SU-DHL-6 (cell line): ENCODE data around the gene NFE2L3.

Experiments used
- H2AFZ ChIP-seq: fragments of 200-600 bp; sonication (generic); 2 replicates; pipeline ENCODE4 v1.6.1; 2014; ENCODE audit warnings: low read depth, mild to moderate bottlenecking, moderate library complexity, mixed read lengths, antibody characterized with exemption, low read length; ENCODE audit not compliant: severe bottlenecking
- H3F3A ChIP-seq: fragments of 200-600 bp; shearing (Covaris generic); 2 replicates; pipeline ENCODE4 v1.6.0; 2016; ENCODE audit warnings: antibody characterized with exemption, mild to moderate bottlenecking; ENCODE audit not compliant: insufficient read depth
- H3K27ac ChIP-seq: fragments of 200-600 bp; sonication (generic); 2 replicates; pipeline ENCODE4 v1.5.1; 2016; ENCODE audit warnings: low read depth, mild to moderate bottlenecking, low read length, moderate library complexity, mixed read lengths
- H3K27me3 ChIP-seq: fragments of 200-600 bp; sonication (generic), shearing (Covaris generic); 2 replicates; pipeline ENCODE4 v1.6.0; 2014; ENCODE audit warnings: mild to moderate bottlenecking, low read length
- H3K36me3 ChIP-seq: fragments of 200-600 bp; sonication (generic); 2 replicates; pipeline ENCODE4 v1.6.1; 2014; ENCODE audit warnings: mild to moderate bottlenecking, low read length, mixed read lengths
- H3K4me2 ChIP-seq: fragments of 300-600, 200-600 bp; shearing (Covaris generic), sonication (generic); 2 replicates; pipeline ENCODE4 v1.6.0; 2014; ENCODE audit warnings: low read length, low read depth, mild to moderate bottlenecking; ENCODE audit not compliant: poor library complexity, severe bottlenecking
- H3K4me3 ChIP-seq: fragments of 200-600 bp; sonication (generic); 2 replicates; pipeline ENCODE4 v1.5.1; 2014; ENCODE audit warnings: antibody characterized with exemption, low read length, mild to moderate bottlenecking, mixed read lengths; ENCODE audit not compliant: insufficient read depth, poor library complexity, severe bottlenecking
- H3K79me2 ChIP-seq: fragments of 200-600 bp; sonication (generic); 2 replicates; pipeline ENCODE4 v1.6.1; 2014; ENCODE audit warnings: mild to moderate bottlenecking, low read length, moderate library complexity; ENCODE audit not compliant: insufficient read depth
- H3K9ac ChIP-seq: fragments of 200-600 bp; sonication (generic); 2 replicates; pipeline ENCODE4 v1.7.0; 2014; ENCODE audit warnings: mild to moderate bottlenecking, low read length
- H3K9me2 ChIP-seq: fragments of 200-600 bp; sonication (generic); replicated peaks from 2 replicates; pipeline ENCODE4 v1.6.1; 2014; ENCODE audit warnings: low read length; ENCODE audit not compliant: insufficient read depth
- H3K9me3 ChIP-seq: fragments of 200-600 bp; sonication (generic); 2 replicates; pipeline ENCODE4 v1.6.1; 2014; ENCODE audit warnings: low read length, mixed read lengths; ENCODE audit not compliant: insufficient read depth
- H4K20me1 ChIP-seq: fragments of 200-600 bp; sonication (generic); 2 replicates; pipeline ENCODE4 v1.6.1; 2014; ENCODE audit warnings: low read depth, mild to moderate bottlenecking, antibody characterized with exemption, low read length, moderate library complexity, mixed read lengths
- EZH2phosphoT487 ChIP-seq: fragments of 200-600 bp; sonication (generic), shearing (Covaris generic); conservative IDR thresholded peaks from 2 replicates; pipeline ENCODE4 v1.6.1; 2018; ENCODE audit warnings: mild to moderate bottlenecking, antibody characterized with exemption, low read length, moderate library complexity, mixed read lengths
- TF ChIP-seq, protein P1 (sequence below): fragments of 200-600 bp; sonication (generic); IDR thresholded peaks from one replicate; pipeline ENCODE4 v1.5.1; 2017; ENCODE audit warnings: antibody characterized with exemption, mild to moderate bottlenecking, low read length, moderate library complexity; ENCODE audit not compliant: insufficient read depth, poor library complexity, severe bottlenecking

The NFE2L3 gene

DNA sequence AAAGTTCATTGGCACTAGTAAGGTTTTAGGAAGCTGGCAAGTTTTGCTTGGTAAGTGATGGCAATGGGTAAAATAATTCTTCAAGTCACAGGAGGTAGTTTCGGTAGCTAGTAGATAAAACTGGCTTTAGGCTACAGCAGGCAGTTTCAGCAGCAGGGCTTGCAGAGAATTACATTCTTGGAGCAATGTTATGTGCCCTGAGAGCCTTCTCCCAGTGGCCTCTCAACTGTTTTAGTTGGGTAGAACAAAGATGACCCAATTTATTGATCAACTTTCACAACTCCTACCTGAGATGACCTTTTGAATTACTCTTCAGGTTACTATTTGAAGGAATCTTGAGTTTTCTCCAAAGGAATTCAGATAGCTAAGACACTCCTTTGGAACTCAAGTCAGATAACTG lies 16.4 kb upstream of the NFE2L3 start:
- no peaks in the 10 kb centered on the region for H3K36me3 ChIP-seq
- H3K9me2 ChIP-seq: no peaks in the 10 kb centered on the region
- no peaks in the 10 kb centered on the region for H4K20me1 ChIP-seq
- no peak for TF ChIP-seq EZH2phosphoT487
- TF ChIP-seq, protein P1, sequence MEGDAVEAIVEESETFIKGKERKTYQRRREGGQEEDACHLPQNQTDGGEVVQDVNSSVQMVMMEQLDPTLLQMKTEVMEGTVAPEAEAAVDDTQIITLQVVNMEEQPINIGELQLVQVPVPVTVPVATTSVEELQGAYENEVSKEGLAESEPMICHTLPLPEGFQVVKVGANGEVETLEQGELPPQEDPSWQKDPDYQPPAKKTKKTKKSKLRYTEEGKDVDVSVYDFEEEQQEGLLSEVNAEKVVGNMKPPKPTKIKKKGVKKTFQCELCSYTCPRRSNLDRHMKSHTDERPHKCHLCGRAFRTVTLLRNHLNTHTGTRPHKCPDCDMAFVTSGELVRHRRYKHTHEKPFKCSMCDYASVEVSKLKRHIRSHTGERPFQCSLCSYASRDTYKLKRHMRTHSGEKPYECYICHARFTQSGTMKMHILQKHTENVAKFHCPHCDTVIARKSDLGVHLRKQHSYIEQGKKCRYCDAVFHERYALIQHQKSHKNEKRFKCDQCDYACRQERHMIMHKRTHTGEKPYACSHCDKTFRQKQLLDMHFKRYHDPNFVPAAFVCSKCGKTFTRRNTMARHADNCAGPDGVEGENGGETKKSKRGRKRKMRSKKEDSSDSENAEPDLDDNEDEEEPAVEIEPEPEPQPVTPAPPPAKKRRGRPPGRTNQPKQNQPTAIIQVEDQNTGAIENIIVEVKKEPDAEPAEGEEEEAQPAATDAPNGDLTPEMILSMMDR: no peak
- 0 out of 2 replicates have a peak, but pooled peaks cover 3% of the 10 kb centered on the region for H3K27me3 ChIP-seq
- no peak overlapping the region for H3K27ac ChIP-seq
- H3K4me2 ChIP-seq: no peak overlapping the region
- no peaks in the 10 kb centered on the region for H3F3A ChIP-seq
- H2AFZ ChIP-seq: no peak overlapping the region
- H3K4me3 ChIP-seq: no peak overlapping the region
- no peaks in the 10 kb centered on the region for H3K9me3 ChIP-seq
- no peak overlapping the region for H3K9ac ChIP-seq
- no peaks in the 10 kb centered on the region for H3K79me2 ChIP-seq

- Histone ChIP-seq H3K27me3 (0 out of 2 replicates have a peak, but pooled peaks cover 3% of the 10 kb centered on the region), H3K79me2 (no peaks in the 10 kb centered on the region), H3K36me3 (no peaks in the 10 kb centered on the region), H3K4me3 (no peak overlapping the region), H2AFZ (no peak overlapping the region), H4K20me1 (no peaks in the 10 kb centered on the region), H3K9me2 (no peaks in the 10 kb centered on the region), H3K9ac (no peak overlapping the region), H3K27ac (no peak overlapping the region), H3K4me2 (no peak overlapping the region), H3K9me3 (no peaks in the 10 kb centered on the region), H3F3A (no peaks in the 10 kb centered on the region)
- TF ChIP-seq, protein P1: no peak
- no peak for TF ChIP-seq EZH2phosphoT487
Measured at GRCh38 chr7:26136831-26137230, 15.2 kb upstream of the NFE2L3 start.

- no peak overlapping the region for H3K9ac ChIP-seq
- no peaks in the 10 kb centered on the region for H3K9me3 ChIP-seq
- no peaks in the 10 kb centered on the region for H4K20me1 ChIP-seq
- no peak overlapping the region for H3K4me3 ChIP-seq
- H3K79me2 ChIP-seq: no peaks in the 10 kb centered on the region
- no peak overlapping the region for H3K4me2 ChIP-seq
- H3K9me2 ChIP-seq: no peaks in the 10 kb centered on the region
- no peak for TF ChIP-seq EZH2phosphoT487
- TF ChIP-seq, protein P1: no peak
- H3K27me3 ChIP-seq: 0 out of 2 replicates have a peak, but pooled peaks cover 3% of the 10 kb centered on the region
- no peak overlapping the region for H3K27ac ChIP-seq
- no peak overlapping the region for H2AFZ ChIP-seq
- H3K36me3 ChIP-seq: no peaks in the 10 kb centered on the region
- H3F3A ChIP-seq: no peaks in the 10 kb centered on the region
Measured at GRCh38 chr7:26140380-26140779, 11.6 kb upstream of the NFE2L3 start.
